ENCODE data around the gene HAUS7.

The HAUS7 gene

DNA sequence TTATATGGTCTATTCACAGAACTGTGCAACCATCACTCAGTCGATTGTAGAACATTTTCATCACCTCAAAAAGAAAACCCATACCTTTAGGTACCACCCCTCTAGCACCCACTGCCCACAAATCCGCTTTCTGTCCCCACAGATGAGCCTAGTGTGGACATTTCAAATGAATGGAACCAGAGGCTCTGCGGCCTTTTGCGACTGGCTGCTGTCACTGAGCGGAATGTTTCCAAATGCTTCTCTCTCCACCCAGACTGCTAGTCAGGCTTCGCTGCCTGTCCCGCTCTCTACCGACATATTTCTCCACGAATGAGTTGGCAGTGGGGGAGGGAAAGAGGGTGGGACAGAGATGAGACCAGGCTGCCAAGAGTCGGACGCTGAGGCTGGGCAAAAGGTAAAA, 22.7 kb upstream of the HAUS7 start:
- DNase-seq: no peak
- Histone ChIP-seq H3K4me1 (ENCODE audit: control insufficient read depth, insufficient read depth, low read depth, low read length) (peaks cover 46% of the 10 kb centered on the region), H3K4me2 (ENCODE audit: low read length, poor library complexity, severe bottlenecking) (no peak overlapping the region), H2BK5ac (ENCODE audit: low read depth, low read length, poor library complexity, severe bottlenecking) (no peak overlapping the region), H3K23ac (ENCODE audit: low read length in 2 of 2) (no peak overlapping the region), H3K9ac (ENCODE audit: low read length) (no peak overlapping the region), H3K4me3 (ENCODE audit: insufficient read depth in 1 of 2, low read depth in 1 of 2, low read length in 2 of 2) (no peak overlapping the region), H3K36me3 (ENCODE audit: control insufficient read depth in 1 of 2, insufficient read depth in 2 of 2, low read depth in 1 of 2, low read length in 2 of 2) (no peaks in the 10 kb centered on the region), H4K8ac (ENCODE audit: low read length) (no peak overlapping the region), H3K27ac (ENCODE audit: low read length, poor library complexity, severe bottlenecking) (no peak overlapping the region), H3K9me3 (ENCODE audit: control insufficient read depth, low read length) (no peaks in the 10 kb centered on the region), H2BK120ac (ENCODE audit: low read depth, low read length) (no peak overlapping the region), H2AFZ (ENCODE audit: low read depth, low read length) (no peak overlapping the region), H3K27me3 (ENCODE audit: control insufficient read depth in 1 of 2, insufficient read depth in 1 of 2, low read length in 2 of 2) (peaks cover 0 to 5% of the 10 kb centered on the region in 2 experiments), H3K79me1 (replicated peaks; ENCODE audit: low read length, poor library complexity, severe bottlenecking) (no peaks in the 10 kb centered on the region), H2AK5ac (ENCODE audit: low read length, severe bottlenecking) (no peak overlapping the region), H2BK15ac (ENCODE audit: low read depth, poor library complexity, severe bottlenecking) (no peak overlapping the region), H3K14ac (ENCODE audit: low read length in 2 of 2) (no peak overlapping the region), H4K91ac (ENCODE audit: low read length) (no peak overlapping the region), H2BK12ac (ENCODE audit: low read length in 2 of 2) (peak overlapping the region in 1 of 2 experiments; percentile 15), H3K18ac (ENCODE audit: low read depth in 1 of 2, low read length in 2 of 2) (no peak overlapping the region), H3K4ac (ENCODE audit: low read depth in 1 of 2, low read length in 2 of 2) (no peak overlapping the region)
- WGBS: 97% methylated on average over 3 of the region's 11 CpGs

DNA sequence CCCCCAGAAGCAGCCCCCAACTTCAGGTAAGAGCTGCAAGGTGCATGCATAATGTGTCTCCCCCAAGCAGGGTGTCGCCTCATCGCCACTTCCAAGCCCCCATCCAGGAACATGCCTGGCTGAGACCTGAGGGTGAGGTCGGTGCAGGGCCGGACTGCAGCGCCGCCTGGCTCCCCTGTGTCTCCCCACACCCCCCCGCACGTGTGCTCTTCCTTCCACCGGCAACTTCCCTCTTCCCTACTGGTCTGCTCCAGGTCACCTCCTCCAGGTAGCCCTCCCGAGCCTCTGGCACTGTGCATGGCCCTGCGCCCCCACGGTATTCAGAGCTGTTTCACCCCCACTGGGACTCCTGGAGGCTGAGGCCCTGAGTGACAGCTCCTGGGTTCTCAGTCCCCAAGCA, 22.2 kb upstream of the HAUS7 start:
- no peak overlapping the region for H3K18ac ChIP-seq (ENCODE audit: low read depth in 1 of 2, low read length in 2 of 2)
- peak overlapping the region in 1 of 2 experiments; percentile 7 for H3K4ac ChIP-seq (ENCODE audit: low read depth in 1 of 2, low read length in 2 of 2)
- no peaks in the 10 kb centered on the region for H3K36me3 ChIP-seq (ENCODE audit: control insufficient read depth in 1 of 2, insufficient read depth in 2 of 2, low read depth in 1 of 2, low read length in 2 of 2)
- peak overlapping the region; percentile 17 to 44 for H2BK12ac ChIP-seq (ENCODE audit: low read length in 2 of 2)
- H2BK15ac ChIP-seq (ENCODE audit: low read depth, poor library complexity, severe bottlenecking): no peak overlapping the region
- H4K91ac ChIP-seq (ENCODE audit: low read length): no peak overlapping the region
- no peak overlapping the region for H3K14ac ChIP-seq (ENCODE audit: low read length in 2 of 2)
- H3K9ac ChIP-seq (ENCODE audit: low read length): no peak overlapping the region
- H2AK5ac ChIP-seq (ENCODE audit: low read length, severe bottlenecking): no peak overlapping the region
- H3K27me3 ChIP-seq (ENCODE audit: control insufficient read depth in 1 of 2, insufficient read depth in 1 of 2, low read length in 2 of 2): peaks cover 0 to 2% of the 10 kb centered on the region in 2 experiments
- H3K79me1 ChIP-seq (replicated peaks; ENCODE audit: low read length, poor library complexity, severe bottlenecking): no peaks in the 10 kb centered on the region
- no peak overlapping the region for H3K27ac ChIP-seq (ENCODE audit: low read length, poor library complexity, severe bottlenecking)
- no peak overlapping the region for H2AFZ ChIP-seq (ENCODE audit: low read depth, low read length)
- H3K4me1 ChIP-seq (ENCODE audit: control insufficient read depth, insufficient read depth, low read depth, low read length): peaks cover 50% of the 10 kb centered on the region
- WGBS: 76% methylated on average over 11 of the region's 12 CpGs
- no peak overlapping the region for H3K4me3 ChIP-seq (ENCODE audit: insufficient read depth in 1 of 2, low read depth in 1 of 2, low read length in 2 of 2)
- DNase-seq: no peak
- H2BK5ac ChIP-seq (ENCODE audit: low read depth, low read length, poor library complexity, severe bottlenecking): no peak overlapping the region
- H2BK120ac ChIP-seq (ENCODE audit: low read depth, low read length): no peak overlapping the region
- H3K9me3 ChIP-seq (ENCODE audit: control insufficient read depth, low read length): no peaks in the 10 kb centered on the region
- H3K23ac ChIP-seq (ENCODE audit: low read length in 2 of 2): no peak overlapping the region
- H4K8ac ChIP-seq (ENCODE audit: low read length): no peak overlapping the region
- no peak overlapping the region for H3K4me2 ChIP-seq (ENCODE audit: low read length, poor library complexity, severe bottlenecking)

DNA sequence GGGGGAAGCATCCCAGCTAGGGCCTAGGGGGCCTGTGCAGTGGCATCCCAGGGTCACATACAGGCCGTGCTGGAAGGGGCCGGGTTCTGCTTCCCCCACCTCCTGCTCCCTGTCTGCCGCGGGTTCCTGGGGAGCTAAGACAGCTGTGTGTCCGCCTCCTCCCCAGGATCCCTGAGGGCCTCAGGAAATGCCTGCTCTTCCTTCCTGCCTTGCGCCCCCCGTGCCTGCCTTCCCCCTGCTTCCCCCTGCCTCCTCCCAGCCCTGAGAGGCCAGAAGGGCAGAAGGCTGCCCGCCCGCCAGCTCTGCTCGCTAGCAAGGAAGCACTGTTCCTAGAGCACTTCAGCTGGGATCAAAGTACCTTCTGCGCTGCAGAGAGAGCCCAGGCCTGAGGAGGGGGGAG, 21.5 kb upstream of the HAUS7 start:
- peak overlapping the region; percentile 24 for H3K27ac ChIP-seq (ENCODE audit: low read length, poor library complexity, severe bottlenecking)
- H3K4me1 ChIP-seq (ENCODE audit: control insufficient read depth, insufficient read depth, low read depth, low read length): peaks cover 56% of the 10 kb centered on the region
- H3K4me3 ChIP-seq (ENCODE audit: insufficient read depth in 1 of 2, low read depth in 1 of 2, low read length in 2 of 2): no peak overlapping the region
- no peak overlapping the region for H4K8ac ChIP-seq (ENCODE audit: low read length)
- H3K4ac ChIP-seq (ENCODE audit: low read depth in 1 of 2, low read length in 2 of 2): peak overlapping the region; percentile 64 to 80
- H3K18ac ChIP-seq (ENCODE audit: low read depth in 1 of 2, low read length in 2 of 2): peak overlapping the region; percentile 28 to 88
- H3K36me3 ChIP-seq (ENCODE audit: control insufficient read depth in 1 of 2, insufficient read depth in 2 of 2, low read depth in 1 of 2, low read length in 2 of 2): no peaks in the 10 kb centered on the region
- H2BK120ac ChIP-seq (ENCODE audit: low read depth, low read length): no peak overlapping the region
- no peaks in the 10 kb centered on the region for H3K79me1 ChIP-seq (replicated peaks; ENCODE audit: low read length, poor library complexity, severe bottlenecking)
- no peak overlapping the region for H3K14ac ChIP-seq (ENCODE audit: low read length in 2 of 2)
- peak overlapping the region in 1 of 2 experiments; percentile 98 for H2BK12ac ChIP-seq (ENCODE audit: low read length in 2 of 2)
- 5% methylated on average over 5 of the region's 11 CpGs for WGBS
- no peak overlapping the region for H2BK5ac ChIP-seq (ENCODE audit: low read depth, low read length, poor library complexity, severe bottlenecking)
- H2AFZ ChIP-seq (ENCODE audit: low read depth, low read length): no peak overlapping the region
- no peak overlapping the region for H3K9ac ChIP-seq (ENCODE audit: low read length)
- H3K23ac ChIP-seq (ENCODE audit: low read length in 2 of 2): no peak overlapping the region
- no peak overlapping the region for H3K4me2 ChIP-seq (ENCODE audit: low read length, poor library complexity, severe bottlenecking)
- H2AK5ac ChIP-seq (ENCODE audit: low read length, severe bottlenecking): no peak overlapping the region
- no peak for DNase-seq
- H2BK15ac ChIP-seq (ENCODE audit: low read depth, poor library complexity, severe bottlenecking): no peak overlapping the region
- H3K27me3 ChIP-seq (ENCODE audit: control insufficient read depth in 1 of 2, insufficient read depth in 1 of 2, low read length in 2 of 2): peaks cover 0 to 2% of the 10 kb centered on the region in 2 experiments
- H3K9me3 ChIP-seq (ENCODE audit: control insufficient read depth, low read length): no peaks in the 10 kb centered on the region
- H4K91ac ChIP-seq (ENCODE audit: low read length): peak overlapping the region; percentile 93

DNA sequence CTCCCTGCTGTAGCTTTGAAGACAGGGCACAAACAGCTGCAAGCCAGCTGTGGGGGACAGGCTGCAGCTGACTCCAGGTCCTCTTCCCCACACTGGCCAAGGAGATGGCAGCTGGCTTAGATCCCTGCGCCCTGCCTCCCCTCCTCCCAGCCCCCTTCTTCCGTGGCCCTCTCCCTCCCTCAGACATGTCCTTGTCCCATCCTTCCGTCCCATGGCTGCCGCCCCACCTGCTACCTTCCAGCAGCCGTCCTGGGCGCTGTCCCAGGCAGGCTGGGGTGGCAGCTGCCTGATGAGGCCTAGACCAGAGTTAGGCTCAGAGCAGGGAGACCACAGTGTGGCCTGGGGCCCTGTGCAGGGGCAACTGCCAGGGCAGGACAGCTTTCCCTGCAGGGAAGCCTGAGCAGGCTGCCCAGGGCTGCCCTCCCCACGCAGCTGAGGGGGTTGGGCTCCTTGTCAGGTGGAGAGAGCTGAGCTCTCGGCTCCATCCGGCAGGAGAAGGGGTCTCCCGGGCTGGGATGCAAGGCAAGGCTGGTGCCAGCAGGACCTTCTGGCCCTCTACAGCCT, 21.1 kb upstream of the HAUS7 start:
- peak overlapping the region; percentile 97 for H4K8ac ChIP-seq (ENCODE audit: low read length)
- no peaks in the 10 kb centered on the region for H3K9me3 ChIP-seq (ENCODE audit: control insufficient read depth, low read length)
- no peak overlapping the region for H3K4me3 ChIP-seq (ENCODE audit: insufficient read depth in 1 of 2, low read depth in 1 of 2, low read length in 2 of 2)
- H4K91ac ChIP-seq (ENCODE audit: low read length): peak overlapping the region; percentile 93
- no peak overlapping the region for H2AK5ac ChIP-seq (ENCODE audit: low read length, severe bottlenecking)
- peak overlapping the region; percentile 83 for H2AFZ ChIP-seq (ENCODE audit: low read depth, low read length)
- no peak overlapping the region for H3K9ac ChIP-seq (ENCODE audit: low read length)
- peaks cover 0 to 2% of the 10 kb centered on the region in 2 experiments for H3K27me3 ChIP-seq (ENCODE audit: control insufficient read depth in 1 of 2, insufficient read depth in 1 of 2, low read length in 2 of 2)
- H2BK120ac ChIP-seq (ENCODE audit: low read depth, low read length): peak overlapping the region; percentile 61
- peak overlapping the region; percentile 28 to 88 for H3K18ac ChIP-seq (ENCODE audit: low read depth in 1 of 2, low read length in 2 of 2)
- H2BK12ac ChIP-seq (ENCODE audit: low read length in 2 of 2): peak overlapping the region; percentile 66 to 98
- peak overlapping the region; percentile 64 to 80 for H3K4ac ChIP-seq (ENCODE audit: low read depth in 1 of 2, low read length in 2 of 2)
- peak overlapping the region in 1 of 2 experiments; percentile 63 for H3K14ac ChIP-seq (ENCODE audit: low read length in 2 of 2)
- H3K4me2 ChIP-seq (ENCODE audit: low read length, poor library complexity, severe bottlenecking): no peak overlapping the region
- H3K79me1 ChIP-seq (replicated peaks; ENCODE audit: low read length, poor library complexity, severe bottlenecking): no peaks in the 10 kb centered on the region
- peaks cover 58% of the 10 kb centered on the region for H3K4me1 ChIP-seq (ENCODE audit: control insufficient read depth, insufficient read depth, low read depth, low read length)
- 56% methylated on average over 6 of the region's 10 CpGs for WGBS
- H2BK15ac ChIP-seq (ENCODE audit: low read depth, poor library complexity, severe bottlenecking): peak overlapping the region; percentile 28
- peak overlapping the region; percentile 24 for H2BK5ac ChIP-seq (ENCODE audit: low read depth, low read length, poor library complexity, severe bottlenecking)
- no peak overlapping the region for H3K23ac ChIP-seq (ENCODE audit: low read length in 2 of 2)
- peak overlapping the region; percentile 24 for H3K27ac ChIP-seq (ENCODE audit: low read length, poor library complexity, severe bottlenecking)
- peak; percentile 14 for DNase-seq
- H3K36me3 ChIP-seq (ENCODE audit: control insufficient read depth in 1 of 2, insufficient read depth in 2 of 2, low read depth in 1 of 2, low read length in 2 of 2): no peaks in the 10 kb centered on the region

All from mesenchymal stem cell (in vitro differentiated cells and primary cell).